OCI-LY7 (cell line): ENCODE measurements around the gene TMEM109. TPM values are rescaled to one million over a fixed set of nuclear protein-coding genes. Genes with fewer than 3 reads are reported as not detected.
A peak's percentile ranks its signal among the peaks of the same experiment; 100 is the strongest.

Experiments
- BruUV-seq: library from RNA; stranded (reverse); fragments of 400-500 nt; replicated peaks from 2 replicates; lab custom pipeline; 2021; lab: Mats Ljungman, UMichigan
- CTCF ChIA-PET: fragments of 300-600 bp; sonication (Branson Sonifier 250); formaldehyde crosslinking; loops from one replicate; lab custom pipeline; 2022; ENCODE audit warnings: antibody characterized with exemption; ENCODE audit not compliant: unreplicated experiment; lab: Charles Lee
- POLR2A ChIA-PET: fragments of 300-600 bp; sonication (Branson Sonifier 250); formaldehyde crosslinking; loops from one replicate; lab custom pipeline; 2022; ENCODE audit warnings: antibody characterized with exemption; lab: Charles Lee
- DNase-seq: peaks from one replicate; pipeline ENCODE4 v3.0.0-alpha.2; 2015; ENCODE audit warnings: low spot score
- H2AFZ ChIP-seq: fragments of 200-600 bp; sonication (generic), shearing (Covaris generic); 2 replicates; pipeline ENCODE4 v1.6.1; 2014; ENCODE audit warnings: mild to moderate bottlenecking, antibody characterized with exemption, low read length, moderate library complexity
- H3K27ac ChIP-seq: fragments of 200-600 bp; sonication (generic); 2 replicates; pipeline ENCODE4 v1.5.1; 2014; ENCODE audit warnings: mixed run types, low read depth, mild to moderate bottlenecking, moderate library complexity, low read length, inconsistent platforms; ENCODE audit not compliant: poor library complexity, severe bottlenecking
- H3K36me3 ChIP-seq: fragments of 200-600 bp; sonication (generic); 2 replicates; pipeline ENCODE4 v1.6.1; 2014; ENCODE audit warnings: mild to moderate bottlenecking, antibody characterized with exemption, low read length, moderate library complexity, mixed read lengths; ENCODE audit not compliant: insufficient read depth
- H3K4me1 ChIP-seq: fragments of 200-600 bp; sonication (generic); 2 replicates; pipeline ENCODE4 v1.5.1; 2014; ENCODE audit warnings: mild to moderate bottlenecking, low read length; ENCODE audit not compliant: insufficient read depth, poor library complexity, severe bottlenecking
- H3K4me2 ChIP-seq: fragments of 200-600 bp; sonication (generic); 2 replicates; pipeline ENCODE4 v1.6.1; 2014; ENCODE audit warnings: mild to moderate bottlenecking, low read length
- H3K4me3 ChIP-seq: fragments of 200-600 bp; sonication (generic); 2 replicates; pipeline ENCODE4 v1.5.1; 2014; ENCODE audit warnings: mild to moderate bottlenecking, low read depth, low read length; ENCODE audit not compliant: poor library complexity, severe bottlenecking
- H3K79me2 ChIP-seq: fragments of 200-600 bp; sonication (generic); 2 replicates; pipeline ENCODE4 v1.6.1; 2016; ENCODE audit warnings: low read depth, mild to moderate bottlenecking, low read length, moderate library complexity, mixed read lengths; ENCODE audit not compliant: insufficient read depth
- H3K9me2 ChIP-seq: fragments of 200-600 bp; sonication (generic); 2 replicates; pipeline ENCODE4 v1.6.1; 2016; ENCODE audit warnings: mild to moderate bottlenecking, low read length, mixed read lengths; ENCODE audit not compliant: insufficient read depth
- H3K9me3 ChIP-seq: fragments of 200-600 bp; sonication (generic); 2 replicates; pipeline ENCODE4 v1.6.1; 2014; ENCODE audit warnings: mild to moderate bottlenecking, mixed run types, low read length, mixed read lengths
- H4K20me1 ChIP-seq: fragments of 200-600 bp; sonication (generic); 2 replicates; pipeline ENCODE4 v1.6.1; 2014; ENCODE audit warnings: mild to moderate bottlenecking, antibody characterized with exemption, low read length, moderate library complexity, mixed read lengths; ENCODE audit not compliant: insufficient read depth
- EZH2phosphoT487 ChIP-seq: fragments of 200-600 bp; sonication (generic); IDR thresholded peaks from 2 replicates; pipeline ENCODE4 v1.6.1; 2018; ENCODE audit warnings: low read depth, borderline replicate concordance, mild to moderate bottlenecking, mixed run types, antibody characterized with exemption, low read length, moderate library complexity, mixed read lengths
- intact Hi-C: fragments of 100-400 bp; cut with micrococcal nuclease; formaldehyde crosslinking; loops from one replicate; pipeline ENCODE4 v1.10.0; 2022; ENCODE audit not compliant: unreplicated experiment
- total RNA-seq, 2 experiments: library from RNA; depleted of rRNA in 1 of 2; stranded (reverse); fragments of >200 nt in 1 of 2; shearing (Covaris generic) in 1 of 2; gene quantifications; 2 replicates each; pipeline ENCODE4 v1.2.3, GENCODE V29; 2014 to 2022
- TF ChIP-seq, protein P1 (sequence below): fragments of 200-600 bp; sonication (generic); conservative IDR thresholded peaks from 2 replicates; pipeline ENCODE4 v1.5.1; 2014; ENCODE audit warnings: mild to moderate bottlenecking, antibody characterized with exemption, low read length, moderate library complexity, mixed read lengths

Gene TMEM109
- total RNA-seq, 2 experiments from 2014 or later = 57.0 to 67.8 TPM

DNA sequence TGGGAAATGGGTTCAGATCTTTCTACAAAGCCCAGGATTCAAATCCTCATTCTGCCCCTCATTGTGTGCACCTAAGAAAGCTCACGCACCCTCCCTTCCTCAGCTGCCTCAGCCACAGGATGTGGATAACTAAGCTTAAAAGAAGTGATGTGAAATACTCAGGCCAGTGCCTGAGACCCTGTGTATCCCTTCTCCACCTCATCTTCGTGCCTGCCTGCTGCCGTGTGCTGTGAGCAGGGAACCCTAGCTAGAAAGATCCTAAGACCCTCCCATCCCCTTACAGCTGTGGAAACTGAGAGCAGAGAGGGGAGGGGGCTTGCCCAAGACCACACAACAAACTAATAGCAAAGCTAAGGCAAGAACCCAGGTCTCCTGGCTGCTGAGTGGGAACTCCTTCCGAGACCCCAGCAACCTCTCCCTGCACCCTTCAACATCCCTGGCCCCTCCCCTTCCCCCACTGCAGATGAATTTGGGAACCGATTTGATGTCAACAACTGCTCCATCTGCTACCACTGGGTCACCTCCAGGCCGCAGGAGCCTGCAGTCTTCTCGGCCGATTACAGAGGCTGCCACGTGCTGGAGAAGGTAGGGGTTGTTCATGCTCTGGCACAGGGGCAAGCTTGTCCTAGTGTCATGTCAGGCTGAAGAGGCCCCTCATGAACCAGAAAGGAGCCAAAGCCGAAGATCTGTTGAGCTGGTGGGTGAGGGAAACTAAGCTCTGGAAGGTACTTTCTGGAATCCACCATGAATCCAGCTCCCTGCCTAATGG is 45.1 kb upstream of the TMEM109 start:
- Histone ChIP-seq H3K4me2 (no peak overlapping the region), H4K20me1 (no peaks in the 10 kb centered on the region), H3K27ac (no peak overlapping the region), H3K9me3 (no peaks in the 10 kb centered on the region), H3K4me3 (no peak overlapping the region), H3K79me2 (no peaks in the 10 kb centered on the region), H3K36me3 (no peaks in the 10 kb centered on the region), H3K9me2 (no peaks in the 10 kb centered on the region), H3K4me1 (no peaks in the 10 kb centered on the region), H2AFZ (no peak overlapping the region)
- TF ChIP-seq, protein P1, sequence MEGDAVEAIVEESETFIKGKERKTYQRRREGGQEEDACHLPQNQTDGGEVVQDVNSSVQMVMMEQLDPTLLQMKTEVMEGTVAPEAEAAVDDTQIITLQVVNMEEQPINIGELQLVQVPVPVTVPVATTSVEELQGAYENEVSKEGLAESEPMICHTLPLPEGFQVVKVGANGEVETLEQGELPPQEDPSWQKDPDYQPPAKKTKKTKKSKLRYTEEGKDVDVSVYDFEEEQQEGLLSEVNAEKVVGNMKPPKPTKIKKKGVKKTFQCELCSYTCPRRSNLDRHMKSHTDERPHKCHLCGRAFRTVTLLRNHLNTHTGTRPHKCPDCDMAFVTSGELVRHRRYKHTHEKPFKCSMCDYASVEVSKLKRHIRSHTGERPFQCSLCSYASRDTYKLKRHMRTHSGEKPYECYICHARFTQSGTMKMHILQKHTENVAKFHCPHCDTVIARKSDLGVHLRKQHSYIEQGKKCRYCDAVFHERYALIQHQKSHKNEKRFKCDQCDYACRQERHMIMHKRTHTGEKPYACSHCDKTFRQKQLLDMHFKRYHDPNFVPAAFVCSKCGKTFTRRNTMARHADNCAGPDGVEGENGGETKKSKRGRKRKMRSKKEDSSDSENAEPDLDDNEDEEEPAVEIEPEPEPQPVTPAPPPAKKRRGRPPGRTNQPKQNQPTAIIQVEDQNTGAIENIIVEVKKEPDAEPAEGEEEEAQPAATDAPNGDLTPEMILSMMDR = no peak
- TF ChIP-seq EZH2phosphoT487 = no peak
- intact Hi-C loops = no loop called here
- BruUV-seq = no TSS peak
- CTCF ChIA-PET = no interaction called here
- POLR2A ChIA-PET = interaction anchor here (0.9 kb wide), 1 partner anchor 9 kb away, joined by 3 read pairs; no protein-coding TSS in a partner anchor
- DNase-seq = no peak

DNA sequence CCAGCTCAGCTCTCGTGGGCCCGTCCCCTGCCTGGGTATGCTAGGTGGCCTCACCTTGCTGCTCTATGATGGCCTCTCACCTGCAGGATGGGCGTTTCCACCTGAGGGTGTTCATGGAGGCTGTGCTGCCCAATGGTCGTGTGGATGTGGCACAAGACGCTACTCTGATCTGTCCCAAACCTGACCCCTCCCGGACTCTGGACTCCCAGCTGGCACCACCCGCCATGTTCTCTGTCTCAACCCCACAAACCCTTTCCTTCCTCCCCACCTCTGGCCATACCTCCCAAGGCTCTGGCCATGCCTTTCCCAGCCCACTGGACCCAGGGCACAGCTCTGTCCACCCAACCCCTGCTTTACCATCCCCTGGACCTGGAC is 44.5 kb upstream of the TMEM109 start:
- no peaks in the 10 kb centered on the region for H3K9me2 ChIP-seq
- intact Hi-C loops = no loop called here
- no peak overlapping the region for H2AFZ ChIP-seq
- DNase-seq = no peak
- ChIA-PET CTCF (no interaction called here), POLR2A (no interaction called here)
- no peaks in the 10 kb centered on the region for H4K20me1 ChIP-seq
- no TSS peak for BruUV-seq
- no peak overlapping the region for H3K4me3 ChIP-seq
- no peak overlapping the region for H3K4me2 ChIP-seq
- H3K9me3 ChIP-seq = no peaks in the 10 kb centered on the region
- H3K27ac ChIP-seq = no peak overlapping the region
- TF ChIP-seq, protein P1 = no peak
- TF ChIP-seq EZH2phosphoT487 = no peak
- no peaks in the 10 kb centered on the region for H3K36me3 ChIP-seq
- no peaks in the 10 kb centered on the region for H3K79me2 ChIP-seq
- no peaks in the 10 kb centered on the region for H3K4me1 ChIP-seq

DNA sequence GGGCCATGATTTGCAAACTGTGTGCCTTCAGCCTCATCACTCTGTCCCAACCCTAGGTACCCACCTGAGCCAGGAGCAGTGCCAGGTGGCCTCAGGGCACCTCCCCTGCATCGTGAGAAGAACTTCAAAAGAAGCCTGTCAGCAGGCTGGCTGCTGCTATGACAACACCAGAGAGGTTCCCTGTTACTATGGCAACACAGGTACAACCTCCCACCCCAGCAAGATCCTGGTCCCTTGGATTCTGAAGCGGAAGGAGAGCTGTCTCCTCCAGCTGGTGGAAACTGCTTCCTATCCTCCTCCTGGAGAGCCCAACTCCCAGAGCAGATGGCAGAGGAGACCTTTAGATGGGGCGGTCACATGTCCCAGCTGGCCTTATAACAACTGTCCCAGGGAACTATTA is 43.7 kb upstream of the TMEM109 start:
- DNase-seq = peak; percentile 24
- Histone ChIP-seq H3K9me3 (no peaks in the 10 kb centered on the region), H3K4me1 (no peaks in the 10 kb centered on the region), H3K79me2 (no peaks in the 10 kb centered on the region), H3K4me3 (no peak overlapping the region), H3K9me2 (no peaks in the 10 kb centered on the region), H2AFZ (no peak overlapping the region), H3K36me3 (no peaks in the 10 kb centered on the region), H3K4me2 (no peak overlapping the region), H4K20me1 (no peaks in the 10 kb centered on the region), H3K27ac (no peak overlapping the region)
- intact Hi-C loops = no loop called here
- POLR2A ChIA-PET = no interaction called here
- CTCF ChIA-PET = no interaction called here
- TF ChIP-seq, protein P1 = no peak
- no peak for TF ChIP-seq EZH2phosphoT487
- BruUV-seq = no TSS peak
